Left lobe of liver (tissue), 2 donors: ENCODE data around the gene ANKZF1. TPM values are rescaled to one million over a fixed set of nuclear protein-coding genes. Genes with fewer than 3 reads are reported as not detected.

Source experiments
- ATAC-seq: fragments of 200-7000 bp; cut with Tn5 transposase; one replicate; pipeline ENCODE4 v1.9.1; 2020; ENCODE audit warnings: mild to moderate bottlenecking, moderate library complexity
- DNase-seq: peaks from one replicate; pipeline ENCODE4 v3.0.0-alpha.2; 2020; ENCODE audit warnings: low spot score
- total RNA-seq: library from RNA; stranded (reverse); gene quantifications from one replicate; pipeline ENCODE4 v1.2.1, GENCODE V29; 2021
- donor health status: DM: no; HTN: no; CAD: no; lungs with moderate emphysema.
- donor health status: DM: no; HTN: yes; CAD: no.

Gene ANKZF1
- total RNA-seq, 1 donor from 2014 or later = 22.1 TPM

DNA sequence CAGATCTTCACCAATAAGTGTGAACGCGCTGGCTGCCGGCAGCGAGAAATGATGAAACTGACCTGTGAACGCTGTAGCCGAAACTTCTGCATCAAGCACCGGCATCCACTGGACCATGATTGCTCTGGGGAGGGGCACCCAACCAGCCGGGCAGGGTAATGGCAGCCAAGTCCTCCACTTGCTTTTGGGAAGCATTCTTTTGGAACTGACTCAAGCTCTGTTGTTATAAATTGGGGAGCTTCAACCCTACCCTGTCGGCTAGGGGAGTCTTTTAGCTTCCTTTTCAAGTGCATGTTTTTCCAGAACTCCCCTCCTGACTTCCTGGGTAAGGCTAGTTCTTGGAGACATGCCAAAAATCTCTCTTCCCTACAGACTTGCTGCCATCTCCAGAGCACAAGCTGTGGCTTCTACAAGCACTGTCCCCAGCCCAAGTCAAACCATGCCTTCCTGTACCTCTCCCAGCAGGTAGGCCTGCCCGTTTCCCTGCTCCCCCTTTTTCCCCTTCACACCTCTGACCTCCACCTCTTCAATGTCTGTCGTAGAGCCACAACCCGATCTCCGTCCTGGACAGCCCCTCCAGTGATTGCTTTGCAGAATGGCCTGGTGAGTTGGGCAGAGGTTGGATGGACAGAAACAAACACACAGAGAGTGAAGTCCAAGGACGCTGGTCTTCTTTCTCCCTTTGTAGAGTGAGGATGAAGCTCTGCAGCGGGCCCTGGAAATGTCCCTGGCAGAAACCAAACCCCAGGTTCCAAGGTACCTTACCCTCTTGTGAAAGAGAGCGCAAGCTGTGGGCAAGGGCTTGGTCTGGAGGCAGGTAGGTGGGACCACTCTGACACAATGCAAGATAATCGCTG is 21.5 kb upstream of the ANKZF1 start:
- DNase-seq = no peak
- peak; percentile 8 for ATAC-seq

DNA sequence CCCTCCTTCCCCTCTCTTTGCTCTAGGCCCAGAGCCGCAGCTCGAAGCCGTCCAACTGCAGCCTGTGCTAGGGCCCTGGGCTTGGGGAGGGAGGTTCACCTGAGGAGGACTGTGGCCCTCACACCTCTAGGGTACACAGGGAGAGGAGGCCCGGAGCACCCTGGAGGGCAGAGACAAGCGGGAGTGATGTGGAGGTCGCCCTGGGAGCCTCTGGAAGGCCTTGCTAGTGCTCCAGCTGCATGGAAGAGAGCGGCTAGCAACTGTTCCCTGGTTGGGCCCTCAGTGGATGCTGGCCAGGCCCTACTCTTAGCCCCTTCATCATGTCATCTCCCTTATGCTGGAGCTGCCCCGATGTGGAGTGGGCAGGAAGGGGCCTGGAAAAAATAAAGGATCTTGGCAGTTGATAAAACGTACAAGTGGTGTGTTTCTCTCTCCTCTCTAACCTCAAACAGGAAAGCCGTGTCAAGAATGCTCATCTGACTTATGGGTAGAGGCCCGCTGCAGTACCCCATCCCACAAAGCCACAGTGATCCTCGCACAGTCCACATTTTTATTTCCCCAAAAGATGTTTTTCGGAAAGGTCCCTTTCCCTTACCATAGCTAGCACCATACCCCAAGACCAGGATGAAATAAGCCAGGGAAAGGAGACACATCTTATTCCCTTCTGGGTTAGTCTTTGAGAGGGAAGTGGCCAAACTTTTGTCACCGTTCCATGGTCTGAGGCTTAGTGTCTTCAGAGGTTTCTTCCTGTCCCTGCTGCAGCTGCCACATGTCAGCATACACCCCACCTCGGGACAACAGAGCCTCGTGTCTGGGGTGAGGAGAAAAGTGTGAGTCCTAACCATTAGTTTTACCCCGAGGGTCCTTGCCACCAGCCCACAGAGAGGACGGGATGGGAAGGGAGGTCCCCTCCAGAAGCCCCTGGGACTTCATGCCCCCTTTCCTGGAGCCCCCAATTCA is 20.1 kb upstream of the ANKZF1 start:
- DNase-seq = no peak
- no peak for ATAC-seq

DNA sequence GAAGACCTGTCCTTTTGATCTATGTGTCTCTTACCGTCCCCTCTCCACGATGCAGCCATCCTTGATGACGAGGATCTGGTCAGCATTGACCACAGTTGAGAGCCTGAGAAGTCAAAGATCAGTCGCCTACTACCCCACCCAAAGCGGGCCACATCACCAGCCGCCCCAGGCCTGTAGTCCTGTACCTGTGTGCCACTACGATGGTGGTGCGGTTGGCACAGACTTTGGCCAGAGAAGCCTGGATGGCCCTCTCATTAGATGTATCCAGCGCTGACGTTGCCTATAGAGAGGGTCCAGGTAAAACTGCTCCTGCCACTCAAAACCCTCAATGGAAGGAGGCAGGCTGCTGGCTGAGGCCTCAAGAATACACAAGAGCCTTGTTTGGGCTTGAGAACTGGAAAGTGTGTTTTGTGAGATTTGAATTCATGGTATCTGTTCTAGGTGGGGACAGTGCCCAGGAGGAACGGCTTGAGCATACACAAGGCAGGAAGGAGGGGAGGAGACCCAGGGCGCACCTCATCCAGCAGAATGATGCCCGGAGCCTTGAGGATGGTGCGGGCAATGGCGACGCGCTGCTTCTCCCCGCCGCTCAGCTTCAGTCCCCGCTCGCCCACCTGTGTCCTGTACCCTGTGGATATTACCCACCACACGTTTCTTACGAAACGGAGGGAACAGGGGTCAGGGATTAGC is 19.3 kb upstream of the ANKZF1 start:
- ATAC-seq (no peak), DNase-seq (no peak)

DNA sequence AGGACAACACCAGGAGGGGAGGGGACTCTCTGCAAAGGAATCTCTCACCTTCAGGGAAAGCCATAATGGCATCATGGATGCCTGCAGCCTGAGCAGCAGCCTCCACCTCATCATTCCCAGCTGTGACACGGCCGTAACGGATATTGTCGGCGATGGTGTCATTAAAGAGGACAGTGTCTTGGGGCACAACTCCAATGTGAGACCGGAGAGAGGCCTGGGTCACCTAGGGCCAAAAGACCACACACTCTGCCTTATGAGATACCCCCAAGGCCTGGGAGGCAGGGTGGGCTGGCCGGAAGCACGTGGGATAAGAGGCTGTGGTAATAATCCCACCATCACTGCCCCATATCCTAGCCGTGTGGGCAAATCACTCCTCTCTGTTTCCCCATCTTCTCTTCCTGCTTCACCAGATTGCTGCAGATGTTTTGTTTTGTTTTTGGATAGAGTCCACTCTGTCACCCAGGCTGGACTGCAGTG is 18.7 kb upstream of the ANKZF1 start:
- ATAC-seq (no peak), DNase-seq (no peak)

DNA sequence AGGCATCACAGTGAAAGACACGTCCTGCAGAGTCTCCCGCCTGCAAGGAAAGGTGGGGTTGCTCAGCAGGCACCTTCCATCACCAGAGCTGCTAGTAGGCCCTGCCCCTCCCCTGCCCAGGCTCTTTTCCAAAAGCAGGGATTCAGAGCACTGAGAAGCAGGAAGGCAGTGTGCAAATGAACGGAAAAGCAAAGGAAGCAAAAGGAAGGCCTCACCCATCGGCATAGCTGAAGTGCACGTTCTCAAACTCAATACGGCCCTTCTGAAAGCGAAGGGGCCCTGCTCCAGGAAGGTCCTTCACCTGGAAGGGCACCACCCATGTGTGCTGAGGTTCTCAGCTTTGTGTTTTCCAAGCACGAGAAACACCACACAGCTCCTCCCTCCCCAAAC is 16.6 kb upstream of the ANKZF1 start:
- ATAC-seq (no peak), DNase-seq (no peak)

DNA sequence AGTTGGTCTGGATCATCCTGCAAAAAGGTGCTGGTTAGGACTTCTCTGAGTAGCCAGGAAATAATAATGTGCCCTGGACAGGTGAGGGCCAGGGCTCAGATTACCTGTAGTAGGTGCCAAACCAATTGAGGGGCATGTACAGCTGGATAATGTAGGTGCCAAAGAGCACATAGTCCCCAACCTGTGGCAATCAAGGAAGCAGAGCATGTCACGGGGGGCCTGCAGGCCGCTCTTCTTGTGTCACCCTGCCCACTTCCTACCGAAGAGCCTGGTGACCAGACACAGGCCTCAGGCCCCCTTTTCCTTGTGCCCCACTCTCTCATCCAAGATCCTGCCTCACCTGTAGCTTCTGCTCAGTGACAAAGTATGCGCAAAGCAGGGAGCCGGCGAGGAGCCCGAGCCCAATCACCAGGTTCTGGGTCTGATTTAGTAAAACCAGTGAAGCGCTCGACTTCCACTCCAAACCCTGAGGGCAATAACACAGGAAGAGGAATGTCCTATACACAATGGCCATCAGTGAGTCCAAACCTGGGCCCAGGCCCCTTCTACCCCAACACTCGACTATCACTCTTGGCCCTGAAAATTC is 16.0 kb upstream of the ANKZF1 start:
- no peak for ATAC-seq
- no peak for DNase-seq

DNA sequence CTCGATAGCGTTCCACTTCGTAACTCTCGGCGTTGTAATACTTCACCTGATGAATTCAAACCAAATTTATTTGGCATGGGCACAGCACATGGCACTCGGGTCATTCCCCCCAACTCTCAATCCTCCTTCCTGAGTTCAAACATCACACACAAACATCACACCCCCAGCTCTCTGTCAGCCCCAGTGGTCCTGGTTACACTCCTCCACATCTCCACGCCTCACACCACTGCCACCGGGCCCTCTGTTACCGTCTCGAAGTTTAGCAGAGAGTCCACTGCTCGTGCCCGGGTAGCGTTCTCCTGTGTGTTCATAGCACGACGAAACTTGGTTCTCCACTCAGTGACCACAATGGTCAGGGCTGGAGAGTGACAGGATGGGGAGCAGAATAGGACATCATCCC is 15.5 kb upstream of the ANKZF1 start:
- no peak for DNase-seq
- ATAC-seq = no peak

DNA sequence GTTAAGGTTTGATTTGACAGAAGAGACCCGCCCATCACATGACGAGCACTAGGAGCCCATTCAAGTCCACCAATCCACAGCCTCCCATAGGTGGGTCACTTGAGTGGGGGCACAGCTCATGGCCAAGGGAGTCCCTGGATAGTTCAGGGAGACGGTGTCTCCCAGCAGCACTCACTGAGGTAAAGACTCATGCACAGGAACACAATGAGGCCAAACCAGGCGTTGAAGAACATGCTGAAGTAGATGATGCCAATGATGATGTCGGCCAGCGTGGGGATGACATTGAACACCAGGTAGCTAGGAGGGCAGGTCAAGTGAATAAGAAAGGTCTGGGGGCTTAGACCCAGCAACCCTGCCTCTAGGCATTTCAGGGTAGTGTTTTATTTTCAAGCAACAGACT is 14.8 kb upstream of the ANKZF1 start:
- DNase-seq (no peak), ATAC-seq (no peak)

DNA sequence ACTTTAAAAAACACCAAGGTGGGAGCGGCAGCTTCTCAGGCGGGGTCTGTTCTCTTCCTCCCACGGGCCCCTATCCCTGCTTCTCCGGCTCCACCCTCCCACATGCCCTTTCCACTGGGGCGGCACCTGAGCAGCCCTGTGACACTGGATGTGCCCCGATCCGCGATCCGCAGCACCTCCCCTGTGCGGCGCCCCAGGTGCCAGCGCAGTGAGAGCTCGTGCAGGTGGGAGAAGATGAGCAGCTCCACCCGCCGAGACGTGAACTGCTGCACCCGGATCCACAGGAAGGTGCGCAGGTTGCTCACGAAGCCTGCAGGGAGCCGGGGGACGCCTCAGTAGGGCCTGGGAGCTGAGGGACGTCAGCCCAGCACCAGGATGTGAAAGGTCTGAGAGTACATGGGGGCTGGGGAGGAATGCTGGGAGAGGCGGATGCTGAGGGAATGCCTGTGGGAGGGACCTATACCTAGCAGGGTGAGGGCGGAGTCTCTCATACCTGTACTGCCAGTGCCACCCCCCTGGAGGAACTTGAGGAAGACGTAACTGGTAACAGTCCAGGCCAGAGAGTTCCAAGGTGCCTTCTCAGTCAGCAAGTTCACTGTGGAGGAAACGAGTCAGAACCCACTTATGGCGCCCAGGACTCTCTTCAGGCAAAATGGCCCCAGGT is 13.6 kb upstream of the ANKZF1 start:
- no peak for DNase-seq
- ATAC-seq = no peak

DNA sequence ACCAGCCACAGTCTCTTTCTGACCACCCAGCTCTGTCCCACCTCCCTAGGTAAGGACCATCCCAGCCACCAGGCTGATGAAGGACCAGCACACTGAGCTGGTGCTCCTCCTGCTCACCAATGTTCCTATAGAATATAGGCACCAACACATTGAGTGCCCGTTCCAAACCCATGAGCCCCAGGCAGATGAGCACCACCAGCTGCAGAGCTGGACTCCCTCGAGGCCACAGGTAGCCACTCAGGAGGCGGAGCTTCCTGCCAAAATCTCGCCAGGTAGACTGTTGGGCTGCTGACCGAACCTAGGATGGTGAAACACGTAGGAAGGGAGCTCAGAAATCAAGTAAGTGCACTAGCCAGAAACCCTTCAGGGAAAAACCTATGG is 13.1 kb upstream of the ANKZF1 start:
- ATAC-seq (no peak), DNase-seq (no peak)

DNA sequence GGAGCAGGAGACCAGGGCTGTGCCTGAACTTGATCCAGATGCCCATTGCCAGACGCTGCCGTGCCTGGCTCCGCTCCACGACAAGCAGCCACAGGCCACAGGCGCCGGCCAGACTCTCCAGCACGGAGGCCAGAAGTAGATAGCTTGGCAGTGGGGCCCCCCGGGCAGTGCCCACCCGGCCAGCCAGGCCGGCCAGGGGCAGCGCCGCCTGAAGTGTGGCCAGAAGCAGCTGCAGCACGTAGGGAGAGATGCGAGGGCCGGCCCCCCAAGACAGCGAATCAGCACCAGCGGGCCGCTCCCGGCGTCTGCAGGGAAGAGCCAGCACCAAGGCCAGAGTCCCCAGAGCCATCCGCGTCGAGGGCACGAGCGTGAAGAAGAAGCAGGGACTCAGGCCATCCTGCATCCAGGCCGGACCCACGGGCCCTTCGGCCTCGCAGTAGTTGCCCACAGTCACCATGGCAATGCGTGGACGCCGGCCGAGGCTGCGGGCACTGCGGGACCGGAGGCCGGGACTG is 11.3 kb upstream of the ANKZF1 start:
- DNase-seq = peak; percentile 86
- peak; percentile 74 for ATAC-seq

DNA sequence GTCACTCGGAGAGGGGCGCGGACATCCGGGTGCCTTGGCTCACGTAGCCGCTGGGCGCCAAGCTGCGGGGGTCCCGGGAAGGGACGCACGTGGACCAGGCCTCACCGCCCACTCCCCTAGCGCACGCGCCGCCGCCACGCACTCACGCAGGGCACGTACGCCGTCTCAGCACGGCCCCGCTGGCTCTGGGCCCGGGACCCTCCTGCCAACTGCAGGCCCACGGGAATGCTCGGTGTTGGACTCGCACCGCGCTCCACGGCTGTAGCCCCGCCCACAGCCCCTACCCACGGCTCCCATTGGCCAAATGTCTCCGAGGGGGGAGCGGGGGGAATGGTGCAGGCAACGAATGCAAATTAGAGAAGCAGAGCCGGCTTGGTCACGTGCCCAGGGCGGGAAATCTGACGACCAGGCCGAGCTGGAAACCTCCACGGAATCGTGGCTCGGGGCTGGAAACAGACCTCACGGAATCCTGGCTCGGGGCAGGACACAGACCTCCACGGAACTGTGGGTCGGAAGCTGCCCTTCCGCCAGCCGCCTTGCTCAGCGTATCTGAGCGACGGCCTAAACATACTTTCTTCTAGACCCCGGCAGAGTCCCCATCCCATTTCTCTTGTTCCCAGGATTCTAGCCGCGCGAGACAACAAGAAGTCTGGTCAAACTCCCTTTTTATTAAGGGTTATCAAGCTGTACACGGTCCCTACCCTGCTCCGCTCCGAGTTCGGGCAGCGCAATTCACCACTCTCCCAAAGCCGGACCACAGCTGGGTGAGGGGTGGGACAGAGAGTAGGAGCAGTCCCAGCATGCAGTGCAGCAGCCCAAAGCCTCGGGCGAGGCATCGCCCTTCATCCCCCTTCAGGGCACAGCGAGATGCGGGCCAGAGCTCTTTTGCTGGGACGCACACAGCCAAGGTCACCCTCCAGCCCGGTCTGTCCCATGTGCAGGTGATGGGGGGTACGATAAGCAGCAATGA is 10.6 kb upstream of the ANKZF1 start, which contains the start of gene ABCB6:
TSS of gene ABCB6 (minus strand) at position 227 of the 970 bp plus-strand sequence. CDS start 285 bp downstream, outside the sequence.
- ATAC-seq (peak; percentile 89), DNase-seq (peak; percentile 98)

DNA sequence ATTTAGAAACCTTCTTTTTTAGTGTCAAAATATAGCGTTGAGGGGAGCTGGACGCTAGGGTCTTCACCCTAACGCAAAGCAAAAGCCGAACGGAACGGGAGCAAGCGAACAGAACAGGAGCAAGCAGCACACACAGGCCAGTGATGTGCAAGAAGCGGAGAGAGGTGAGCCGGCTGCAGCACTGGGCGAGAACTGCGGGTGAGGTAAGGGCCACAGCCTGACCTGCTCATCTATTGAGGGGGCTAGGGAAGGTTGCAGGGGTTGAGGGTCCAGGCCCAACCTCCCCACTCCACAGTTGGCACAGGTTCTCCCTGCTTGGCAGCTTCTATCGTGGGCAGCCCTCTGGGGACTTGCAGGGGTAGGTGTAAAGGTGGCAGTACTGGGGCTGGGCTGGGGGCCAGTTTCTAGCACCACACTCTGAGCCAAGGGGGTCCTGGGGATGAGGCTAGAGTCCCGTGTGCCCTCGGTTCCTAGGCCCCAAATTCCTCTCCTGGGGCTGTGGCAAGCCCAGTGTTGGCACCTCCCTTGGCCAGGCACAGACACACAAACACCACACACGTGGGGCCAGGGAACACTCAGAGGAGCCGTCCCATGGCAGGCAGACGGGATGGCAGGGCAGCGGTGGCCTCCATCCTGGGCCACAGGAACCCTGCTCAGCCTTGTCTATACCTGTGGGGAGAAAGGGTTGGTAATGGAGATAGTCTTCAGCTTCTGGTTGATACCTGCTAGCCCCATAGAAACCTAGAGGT is 9.6 kb upstream of the ANKZF1 start:
- ATAC-seq = no peak
- DNase-seq = no peak

DNA sequence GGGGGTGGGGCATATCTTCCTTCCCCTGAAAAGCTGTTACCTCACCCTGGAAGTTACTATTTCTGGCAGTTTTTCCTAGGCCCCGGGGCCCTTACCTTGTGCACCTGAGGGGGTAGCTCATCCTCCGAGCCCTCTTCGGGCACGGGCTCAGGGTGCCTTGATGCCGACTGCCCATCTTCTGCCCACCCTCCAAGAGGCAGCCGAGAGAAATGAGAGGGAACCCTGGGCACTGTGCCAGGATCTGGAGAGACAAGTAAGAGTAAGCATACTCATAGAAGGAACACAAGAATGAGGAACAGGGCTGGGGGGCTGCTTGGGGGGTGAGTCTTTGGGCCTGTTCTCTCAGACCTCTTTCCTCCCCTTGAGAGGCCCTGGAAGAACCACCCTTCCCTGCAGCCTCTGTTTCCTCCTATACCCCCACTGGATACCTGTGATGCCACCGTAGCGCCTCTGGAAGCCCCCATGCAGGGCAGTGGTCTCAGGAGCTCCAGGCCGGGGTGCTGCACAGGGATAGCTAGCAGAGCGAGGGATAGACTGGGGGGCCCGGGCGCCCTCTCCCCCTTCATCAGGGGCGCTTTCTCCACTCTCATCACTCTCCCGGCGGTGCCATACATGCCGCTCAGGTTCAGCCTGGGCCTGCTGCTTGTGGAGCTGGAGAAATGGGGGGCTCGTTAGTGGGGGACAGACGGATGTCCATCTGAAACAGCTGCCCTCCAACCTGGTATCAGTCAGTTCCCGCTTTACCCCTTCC is 8.8 kb upstream of the ANKZF1 start:
- no peak for DNase-seq

DNA sequence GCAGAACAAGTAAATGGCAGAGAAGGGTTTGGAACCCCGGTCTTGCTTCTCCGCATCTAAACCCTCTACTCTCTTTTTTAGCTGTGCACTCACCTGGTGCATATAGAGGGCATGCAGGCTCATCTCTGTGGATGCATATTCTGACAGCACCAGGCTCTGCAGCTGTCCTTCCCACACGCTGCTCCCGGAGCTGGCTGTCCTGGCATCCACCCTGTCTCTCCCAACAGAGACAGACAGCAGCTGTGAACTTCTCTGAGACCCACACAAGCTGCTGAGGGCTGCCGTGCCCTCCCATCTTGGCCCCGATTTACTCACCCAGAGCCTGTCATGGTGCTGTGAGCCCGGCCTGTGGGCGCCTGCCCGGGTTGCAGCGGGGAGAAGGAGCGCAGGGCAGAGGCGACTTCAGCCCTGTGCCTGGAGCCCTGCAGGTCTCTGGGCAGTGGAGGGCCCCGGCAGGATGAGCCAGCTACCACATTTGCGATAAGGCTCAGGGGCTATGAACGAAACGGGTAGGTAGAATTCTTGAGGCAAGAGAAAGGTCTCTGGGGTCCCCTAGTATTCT is 7.6 kb upstream of the ANKZF1 start:
- DNase-seq (no peak), ATAC-seq (no peak)

More for the DNA sequence above, 8.8 kb upstream of the ANKZF1 start:
- ATAC-seq = no peak

DNA sequence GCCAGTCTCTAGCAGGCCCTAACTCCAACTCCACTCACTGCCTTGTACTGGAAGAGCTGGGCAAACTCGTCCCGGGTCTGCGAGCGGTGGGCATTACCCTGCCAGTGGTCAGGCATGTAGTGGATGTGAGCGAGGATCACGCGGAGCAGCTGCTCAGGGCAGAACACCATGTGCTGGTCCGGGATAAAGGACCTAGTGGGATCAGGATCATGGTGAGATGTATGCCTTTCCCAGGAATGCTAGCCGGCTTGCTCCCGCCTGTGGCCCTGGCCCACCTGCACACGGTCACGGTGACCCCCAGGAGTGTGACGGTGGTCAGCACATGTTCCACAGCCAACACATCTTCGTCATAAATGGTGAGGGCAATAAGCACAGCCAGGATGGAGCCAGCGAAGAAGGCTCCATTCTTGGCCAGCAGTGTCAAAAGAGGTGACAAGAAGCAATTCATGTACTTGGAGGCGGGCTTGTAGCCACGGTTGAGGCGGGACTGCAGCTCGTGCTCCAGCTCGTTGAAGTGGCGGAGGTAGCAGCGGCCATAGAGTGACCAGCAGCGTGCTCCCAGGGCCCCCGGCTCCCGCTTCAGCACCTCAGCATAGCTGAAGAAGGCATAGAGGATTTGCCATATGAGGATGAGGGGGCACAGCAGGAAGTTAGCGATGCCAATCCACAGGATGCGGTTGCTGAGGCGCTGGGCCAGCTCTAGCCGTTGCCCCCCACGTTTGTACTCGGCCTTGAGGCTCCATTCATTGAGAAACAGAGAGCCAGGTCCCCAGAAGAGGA is 5.6 kb upstream of the ANKZF1 start:
- no peak for DNase-seq
- no peak for ATAC-seq
